Measurements from ENCODE around the gene SGPP2. TPM values are rescaled to one million over a fixed set of nuclear protein-coding genes. Genes with fewer than 3 reads are reported as not detected.

Gene SGPP2
- total and polyA plus RNA-seq, 7 donors, result 0.06 to 0.29 (median 0.10) TPM; not detected in 2

DNA sequence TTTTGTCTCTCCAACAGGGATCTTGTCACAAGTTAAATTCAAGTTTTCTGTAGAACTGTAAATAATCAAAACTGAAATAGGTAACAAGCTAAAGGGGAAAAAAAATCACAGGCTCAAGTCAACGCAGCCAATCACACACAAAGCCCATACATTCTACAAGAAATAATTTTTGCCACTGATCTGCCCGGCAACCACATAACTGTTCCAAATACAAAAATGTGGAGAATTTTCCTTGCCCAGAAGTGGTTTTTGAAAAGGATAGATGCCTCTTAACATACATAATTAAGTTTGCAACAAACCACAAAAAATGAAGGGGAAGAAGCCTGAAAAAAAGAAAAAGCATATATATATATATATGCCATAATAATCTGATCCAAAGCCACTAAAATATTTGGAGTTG is 171.2 kb downstream of the SGPP2 start:
- Histone ChIP-seq H3K4me1 (no peaks in the 10 kb centered on the region), H3K4me3 (no peak overlapping the region), H3K9me3 (no peaks in the 10 kb centered on the region), H3K27ac (no peak overlapping the region), H3K27me3 (ENCODE audit: insufficient read depth in 3 of 3, low read length in 2 of 3) (no peaks in the 10 kb centered on the region), H3K36me3 (ENCODE audit: insufficient read depth in 1 of 2, low read depth in 1 of 2) (peaks cover 3 to 61% of the 10 kb centered on the region in 2 donors)
- ATAC-seq (no peak), DNase-seq (no peak)
- intact Hi-C loops (cut with DNase I), result no loop called here
- no peak for TF ChIP-seq CTCF (IDR thresholded peaks at IDR 0.05)
- WGBS, 3 donors, result 88 to 90% (median 89%) methylated on average over 2 of the region's 2 CpGs

DNA sequence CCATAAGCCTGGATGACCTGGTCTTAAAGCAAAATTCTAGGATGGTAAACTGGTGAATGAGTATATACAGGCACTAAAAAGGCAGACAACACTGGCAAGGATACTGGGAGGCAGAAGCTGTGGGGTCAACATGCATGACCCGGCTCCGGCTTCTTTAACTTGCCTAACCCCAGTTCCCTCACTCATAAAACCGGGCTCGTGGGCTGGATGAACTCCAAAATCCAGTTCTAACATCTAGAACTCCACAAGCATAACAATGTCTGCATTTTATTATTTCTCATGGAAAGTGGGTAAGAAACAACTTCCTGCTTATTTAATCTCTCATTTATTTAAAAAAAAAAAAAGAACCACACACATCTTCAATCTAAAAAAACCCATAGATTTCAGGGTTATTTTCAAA is 174.3 kb downstream of the SGPP2 start:
- Histone ChIP-seq H3K27me3 (ENCODE audit: insufficient read depth in 3 of 3, low read length in 2 of 3) (no peaks in the 10 kb centered on the region), H3K9me3 (no peaks in the 10 kb centered on the region), H3K27ac (no peak overlapping the region), H3K4me1 (no peaks in the 10 kb centered on the region), H3K4me3 (no peak overlapping the region), H3K36me3 (ENCODE audit: insufficient read depth in 1 of 2, low read depth in 1 of 2) (peaks cover 3 to 69% of the 10 kb centered on the region in 2 donors)
- no peak for DNase-seq
- TF ChIP-seq CTCF (IDR thresholded peaks at IDR 0.05), result no peak
- ATAC-seq, result no peak
- 69% methylated on average over 4 of the region's 4 CpGs for WGBS, 3 donors
- intact Hi-C loops (cut with DNase I), result no loop called here

- 99 to 100% (median 100%) methylated on average over 2 of the region's 2 CpGs for WGBS, 3 donors
- Histone ChIP-seq H3K4me3 (no peak overlapping the region), H3K27ac (no peak overlapping the region), H3K9me3 (no peaks in the 10 kb centered on the region), H3K4me1 (no peaks in the 10 kb centered on the region), H3K27me3 (ENCODE audit: insufficient read depth in 3 of 3, low read length in 2 of 3) (no peaks in the 10 kb centered on the region), H3K36me3 (ENCODE audit: insufficient read depth in 1 of 2, low read depth in 1 of 2) (peaks cover 3 to 35% of the 10 kb centered on the region in 2 donors)
- DNase-seq (no peak), ATAC-seq (no peak)
- intact Hi-C loops (cut with DNase I), result no loop called here
- TF ChIP-seq CTCF (IDR thresholded peaks at IDR 0.05), result no peak
Observed at GRCh38 chr2:222603501-222603900, 179.2 kb downstream of the SGPP2 start.

DNA sequence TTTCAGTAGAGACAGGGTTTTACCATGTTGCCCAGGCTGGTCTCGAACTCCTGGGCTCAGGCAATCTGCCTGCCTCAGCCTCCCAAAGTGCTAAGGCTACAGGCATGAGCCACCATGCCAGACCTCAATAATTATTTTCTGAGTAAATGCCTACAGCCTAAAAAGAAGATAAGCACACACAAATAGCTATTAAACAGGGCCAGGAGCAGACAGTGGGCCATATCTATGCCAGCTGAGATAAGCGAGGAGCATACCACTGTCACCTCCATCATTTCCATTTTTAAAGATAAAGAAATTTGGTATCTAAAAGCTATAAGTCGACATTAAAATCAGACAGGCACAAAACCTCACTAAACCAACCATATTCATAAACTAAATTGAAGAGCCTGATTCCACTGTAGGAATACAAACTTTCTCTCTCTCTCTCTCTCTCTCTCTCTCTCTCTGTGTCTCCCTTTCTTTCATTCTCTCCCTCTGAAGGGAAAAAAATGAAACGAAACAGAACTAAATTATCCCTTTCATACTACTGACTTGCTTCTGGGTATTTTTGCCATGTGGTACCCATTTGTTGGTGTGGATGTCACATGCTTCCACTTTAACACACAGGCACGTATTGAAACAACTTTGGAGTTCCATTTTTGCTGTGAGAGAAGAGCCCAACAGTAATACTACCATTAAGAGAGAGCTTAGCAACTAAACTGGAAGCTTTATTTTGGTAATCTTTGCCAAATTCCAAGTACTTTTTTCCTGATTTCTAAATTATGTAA is 180.6 kb downstream of the SGPP2 start:
- intact Hi-C loops (cut with DNase I), result no loop called here
- WGBS, 3 donors, result 87 to 93% (median 88%) methylated on average over 5 of the region's 5 CpGs

More for the DNA sequence above, 180.6 kb downstream of the SGPP2 start:
- TF ChIP-seq CTCF (IDR thresholded peaks at IDR 0.05), result no peak
- peaks cover 0 to 32% of the 10 kb centered on the region in 2 donors for H3K36me3 ChIP-seq (ENCODE audit: insufficient read depth in 1 of 2, low read depth in 1 of 2)
- no peaks in the 10 kb centered on the region for H3K27me3 ChIP-seq (ENCODE audit: insufficient read depth in 3 of 3, low read length in 2 of 3)
- no peak overlapping the region for H3K27ac ChIP-seq
- ATAC-seq (no peak), DNase-seq (no peak)
- no peak overlapping the region for H3K4me3 ChIP-seq
- no peaks in the 10 kb centered on the region for H3K4me1 ChIP-seq
- H3K9me3 ChIP-seq, result no peaks in the 10 kb centered on the region

Data from psoas muscle (tissue), 8 donors.